ENCODE data around the gene ENDOU. TPM values are rescaled to one million over a fixed set of nuclear protein-coding genes. Genes with fewer than 3 reads are reported as not detected.

Gene ENDOU
- total RNA-seq, 5 donors from 2014 or later (not counting 1 experiment from before 2014, with no cell fraction given) = not detected

DNA sequence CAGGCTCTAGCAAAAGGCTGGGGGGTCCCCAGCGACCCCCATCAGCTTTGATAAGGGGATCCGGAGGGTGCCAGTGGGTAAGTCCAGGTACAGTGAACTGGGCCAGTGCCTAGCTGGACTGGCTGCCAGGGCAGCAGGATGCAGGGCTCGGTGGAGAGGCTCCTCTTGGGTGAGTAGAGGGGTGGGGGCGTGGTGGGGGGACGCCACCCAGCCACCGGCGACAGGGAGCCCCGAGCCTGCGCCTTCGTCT, 33.2 kb upstream of the ENDOU start:
- no peaks in the 10 kb centered on the region for H3K36me3 ChIP-seq (ENCODE audit: control insufficient read depth in 2 of 2, extremely low read depth in 1 of 2, insufficient read depth in 1 of 2, low read length in 1 of 2)
- H3K4me1 ChIP-seq (ENCODE audit: control insufficient read depth in 1 of 2, extremely low read depth in 1 of 2, insufficient read depth in 2 of 2, low read length in 2 of 2) = peaks cover 0 to 39% of the 10 kb centered on the region in 2 experiments
- no peak for DNase-seq
- peak overlapping the region; percentile 39 to 77 (median 59) for H3K4me3 Mint-ChIP-seq
- H3K36me3 Mint-ChIP-seq = no peaks in the 10 kb centered on the region
- ATAC-seq (replicated peaks in 1 of 4) = no peak
- WGBS (ENCODE audit: insufficient coverage) = 21% methylated on average over 4 of the region's 10 CpGs
- peaks cover 0 to 12% of the 10 kb centered on the region in 2 experiments for H3K27me3 ChIP-seq (replicated peaks in 1 of 2; ENCODE audit: control insufficient read depth in 2 of 2, extremely low read depth in 1 of 2, insufficient read depth in 2 of 2, low read length in 1 of 2)
- peak overlapping the region; percentile 58 to 68 for H3K4me3 ChIP-seq (ENCODE audit: control insufficient read depth in 1 of 2, extremely low read depth in 1 of 2, low read length in 1 of 2)
- no peak overlapping the region for H3K27ac Mint-ChIP-seq
- no peaks in the 10 kb centered on the region for H3K9me3 Mint-ChIP-seq
- no peak overlapping the region for H3K27ac ChIP-seq (ENCODE audit: low read length)
- CTCF ChIA-PET = interaction anchor here (0.6 to 5.1 kb wide), 8 partner anchors 9 to 332 kb away, joined by 3 to 34 read pairs (median 6); no protein-coding TSS in a partner anchor
- H3K9me3 ChIP-seq = no peaks in the 10 kb centered on the region
- no peaks in the 10 kb centered on the region for H3K27me3 Mint-ChIP-seq
- H3K4me1 Mint-ChIP-seq = peaks cover 24 to 35% (median 24%) of the 10 kb centered on the region in 3 donors
- POLR2A ChIA-PET = interaction anchor here (0.7 kb wide), 3 partner anchors 25 to 401 kb away, joined by 3 to 6 read pairs (median 5); no protein-coding TSS in a partner anchor

DNA sequence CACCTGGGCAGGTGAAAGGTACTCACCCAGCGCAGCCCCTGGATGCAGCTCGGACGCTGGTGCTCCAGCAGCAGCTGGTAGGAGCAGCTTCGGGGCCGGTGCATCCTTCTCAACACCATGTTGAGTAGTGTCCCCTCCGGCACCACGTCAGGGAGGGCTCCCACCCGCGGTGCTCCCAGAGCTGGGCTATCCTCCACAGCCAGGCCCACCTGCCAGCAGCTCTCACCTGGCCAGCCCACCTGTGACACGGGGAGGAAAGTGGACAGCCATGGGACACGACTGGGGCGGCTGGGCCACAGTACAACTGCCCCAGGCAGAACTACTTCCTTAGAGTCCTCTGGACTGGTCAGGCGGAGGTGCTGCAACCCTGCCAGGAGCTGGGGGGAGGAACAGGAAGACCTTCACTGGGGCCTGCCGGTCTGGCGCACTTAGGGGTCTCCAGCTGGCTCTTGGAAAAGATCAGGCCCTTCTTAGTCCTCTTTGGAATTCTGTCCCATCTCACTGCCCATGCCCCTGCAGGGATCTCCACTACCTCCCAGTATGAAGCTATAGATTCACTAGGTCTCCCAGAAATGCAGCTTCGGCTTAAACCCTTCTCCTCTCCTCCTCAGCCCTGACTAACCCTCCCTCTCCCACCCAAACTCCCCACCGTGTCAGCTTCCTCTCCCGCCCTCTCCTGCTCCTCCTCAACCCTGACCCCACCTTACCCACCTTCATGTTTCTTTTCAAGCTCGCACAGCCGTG, 32.7 kb upstream of the ENDOU start:
- Histone ChIP-seq H3K27ac (ENCODE audit: low read length) (no peak overlapping the region), H3K4me1 (ENCODE audit: control insufficient read depth in 1 of 2, extremely low read depth in 1 of 2, insufficient read depth in 2 of 2, low read length in 2 of 2) (peaks cover 0 to 40% of the 10 kb centered on the region in 2 experiments), H3K9me3 (no peaks in the 10 kb centered on the region), H3K4me3 (ENCODE audit: control insufficient read depth in 1 of 2, extremely low read depth in 1 of 2, low read length in 1 of 2) (peak overlapping the region in 1 of 2 donors; percentile 58), H3K36me3 (ENCODE audit: control insufficient read depth in 2 of 2, extremely low read depth in 1 of 2, insufficient read depth in 1 of 2, low read length in 1 of 2) (no peaks in the 10 kb centered on the region), H3K27me3 (replicated peaks in 1 of 2; ENCODE audit: control insufficient read depth in 2 of 2, extremely low read depth in 1 of 2, insufficient read depth in 2 of 2, low read length in 1 of 2) (peaks cover 0 to 12% of the 10 kb centered on the region in 2 experiments)
- H3K9me3 Mint-ChIP-seq = no peaks in the 10 kb centered on the region
- H3K4me3 Mint-ChIP-seq = peak overlapping the region; percentile 39 to 77 (median 59)
- ChIA-PET POLR2A (interaction anchor here (0.5 to 0.7 kb wide), 6 partner anchors 25 to 402 kb away, joined by 3 to 13 read pairs (median 4); no protein-coding TSS in a partner anchor), CTCF (interaction anchor here (0.6 to 5.1 kb wide), 11 partner anchors 9 to 413 kb away, joined by 3 to 34 read pairs (median 5); no protein-coding TSS in a partner anchor)
- no peak overlapping the region for H3K27ac Mint-ChIP-seq
- peaks cover 24 to 35% (median 24%) of the 10 kb centered on the region in 3 donors for H3K4me1 Mint-ChIP-seq
- DNase-seq (no peak), ATAC-seq (replicated peaks in 1 of 4) (no peak)
- H3K36me3 Mint-ChIP-seq = no peaks in the 10 kb centered on the region
- 87% methylated on average over 18 of the region's 20 CpGs for WGBS (ENCODE audit: insufficient coverage)
- no peaks in the 10 kb centered on the region for H3K27me3 Mint-ChIP-seq

- POLR2A ChIA-PET = interaction anchor here in 1 of 2 donors (0.6 kb wide), 1 partner anchor 63 kb away, joined by 13 read pairs; no protein-coding TSS in a partner anchor
- Histone ChIP-seq H3K4me3 (ENCODE audit: control insufficient read depth in 1 of 2, extremely low read depth in 1 of 2, low read length in 1 of 2) (no peak overlapping the region), H3K36me3 (ENCODE audit: control insufficient read depth in 2 of 2, extremely low read depth in 1 of 2, insufficient read depth in 1 of 2, low read length in 1 of 2) (no peaks in the 10 kb centered on the region), H3K4me1 (ENCODE audit: control insufficient read depth in 1 of 2, extremely low read depth in 1 of 2, insufficient read depth in 2 of 2, low read length in 2 of 2) (peaks cover 0 to 40% of the 10 kb centered on the region in 2 experiments), H3K27me3 (replicated peaks in 1 of 2; ENCODE audit: control insufficient read depth in 2 of 2, extremely low read depth in 1 of 2, insufficient read depth in 2 of 2, low read length in 1 of 2) (peaks cover 0 to 12% of the 10 kb centered on the region in 2 experiments), H3K9me3 (no peaks in the 10 kb centered on the region), H3K27ac (ENCODE audit: low read length) (no peak overlapping the region)
- no peaks in the 10 kb centered on the region for H3K36me3 Mint-ChIP-seq
- H3K27ac Mint-ChIP-seq = peak overlapping the region; percentile 44 to 49
- peaks cover 24 to 35% (median 24%) of the 10 kb centered on the region in 3 donors for H3K4me1 Mint-ChIP-seq
- 48% methylated on average over 7 of the region's 7 CpGs for WGBS (ENCODE audit: insufficient coverage)
- no peaks in the 10 kb centered on the region for H3K9me3 Mint-ChIP-seq
- peak overlapping the region in 1 of 3 donors; percentile 77 for H3K4me3 Mint-ChIP-seq
- CTCF ChIA-PET = interaction anchor here (0.8 to 5.1 kb wide), 5 partner anchors 10 to 16 kb away, joined by 3 to 34 read pairs (median 6); no protein-coding TSS in a partner anchor
- DNase-seq = no peak
- ATAC-seq (replicated peaks in 1 of 4) = no peak
- H3K27me3 Mint-ChIP-seq = no peaks in the 10 kb centered on the region
Measured at GRCh38 chr12:47757364-47757839, 32.1 kb upstream of the ENDOU start.

DNA sequence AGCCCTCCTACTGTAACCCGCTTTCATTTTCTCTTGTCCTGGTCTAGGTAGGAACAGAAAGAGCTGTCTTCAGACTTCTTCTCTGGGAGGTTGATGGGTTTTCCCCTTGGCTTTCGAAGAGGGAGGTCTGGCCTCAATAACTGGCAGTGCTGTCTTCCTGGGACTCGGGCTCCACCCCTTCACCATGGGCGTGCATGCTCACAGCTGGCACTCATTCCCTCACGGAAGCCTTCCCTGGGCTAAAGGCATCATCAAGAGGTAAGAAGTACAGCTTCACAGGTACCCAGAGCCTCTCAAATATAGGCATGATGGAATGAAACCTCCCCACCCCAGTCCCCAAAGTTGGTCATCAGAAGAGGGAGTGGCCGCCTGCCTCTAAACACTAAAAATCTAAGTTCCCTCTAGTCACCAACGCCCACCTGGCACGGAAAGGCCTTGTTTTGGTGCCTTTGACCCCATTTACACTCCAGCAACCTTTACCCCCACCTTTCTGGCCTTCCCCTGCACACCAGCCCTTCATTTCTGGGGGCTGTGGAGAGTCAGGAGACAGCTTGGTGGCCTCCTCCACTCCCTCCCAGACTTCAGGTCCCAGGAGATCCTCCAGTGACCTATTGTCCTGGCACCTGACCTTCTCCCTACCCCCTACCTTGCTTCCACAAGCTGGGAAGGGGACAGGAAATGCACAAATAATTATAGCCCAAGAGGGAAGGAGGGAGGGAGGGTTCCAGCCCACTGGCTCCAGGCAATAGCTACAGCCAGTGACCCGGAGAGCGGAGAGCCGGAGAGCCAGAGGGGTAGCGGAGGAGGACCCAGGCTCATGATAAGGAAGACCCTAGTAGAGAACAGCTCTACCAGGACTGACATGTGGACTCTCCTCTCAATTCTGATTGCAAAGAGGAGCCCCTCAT, 30.6 kb upstream of the ENDOU start:
- H3K4me1 ChIP-seq (ENCODE audit: control insufficient read depth in 1 of 2, extremely low read depth in 1 of 2, insufficient read depth in 2 of 2, low read length in 2 of 2) = peaks cover 0 to 40% of the 10 kb centered on the region in 2 experiments
- H3K27me3 Mint-ChIP-seq = no peaks in the 10 kb centered on the region
- H3K36me3 Mint-ChIP-seq = no peaks in the 10 kb centered on the region
- H3K36me3 ChIP-seq (ENCODE audit: control insufficient read depth in 2 of 2, extremely low read depth in 1 of 2, insufficient read depth in 1 of 2, low read length in 1 of 2) = no peaks in the 10 kb centered on the region
- POLR2A ChIA-PET = interaction anchor here in 1 of 2 donors (0.5 to 0.7 kb wide), 2 partner anchors 11 to 18 kb away, joined by 3 read pairs; no protein-coding TSS in a partner anchor
- H3K27ac ChIP-seq (ENCODE audit: low read length) = no peak overlapping the region
- H3K9me3 ChIP-seq = no peaks in the 10 kb centered on the region
- H3K4me3 ChIP-seq (ENCODE audit: control insufficient read depth in 1 of 2, extremely low read depth in 1 of 2, low read length in 1 of 2) = no peak overlapping the region
- WGBS (ENCODE audit: insufficient coverage) = 94% methylated on average over 3 of the region's 12 CpGs
- peak overlapping the region; percentile 57 to 82 for H3K27ac Mint-ChIP-seq
- ATAC-seq (replicated peaks in 1 of 4) (no peak), DNase-seq (peak in 1 of 35 experiments; percentile 47)
- no peaks in the 10 kb centered on the region for H3K9me3 Mint-ChIP-seq
- peaks cover 24 to 35% (median 24%) of the 10 kb centered on the region in 3 donors for H3K4me1 Mint-ChIP-seq
- peak overlapping the region in 2 of 3 donors; percentile 3 to 14 for H3K4me3 Mint-ChIP-seq
- H3K27me3 ChIP-seq (replicated peaks in 1 of 2; ENCODE audit: control insufficient read depth in 2 of 2, extremely low read depth in 1 of 2, insufficient read depth in 2 of 2, low read length in 1 of 2) = peaks cover 0 to 10% of the 10 kb centered on the region in 2 experiments
- CTCF ChIA-PET = interaction anchor here (0.6 to 5.1 kb wide), 9 partner anchors 8 to 85 kb away, joined by 3 to 34 read pairs (median 3); no protein-coding TSS in a partner anchor

GRCh38 chr12:47754881-47755280, 29.6 kb upstream of the ENDOU start:
- ATAC-seq (replicated peaks in 1 of 4) = no peak
- H3K36me3 Mint-ChIP-seq = no peaks in the 10 kb centered on the region
- peak overlapping the region in 1 of 2 donors; percentile 82 for H3K27ac Mint-ChIP-seq
- Histone ChIP-seq H3K36me3 (ENCODE audit: control insufficient read depth in 2 of 2, extremely low read depth in 1 of 2, insufficient read depth in 1 of 2, low read length in 1 of 2) (no peaks in the 10 kb centered on the region), H3K9me3 (no peaks in the 10 kb centered on the region), H3K4me1 (ENCODE audit: control insufficient read depth in 1 of 2, extremely low read depth in 1 of 2, insufficient read depth in 2 of 2, low read length in 2 of 2) (peaks cover 0 to 40% of the 10 kb centered on the region in 2 experiments), H3K27ac (ENCODE audit: low read length) (no peak overlapping the region), H3K27me3 (replicated peaks in 1 of 2; ENCODE audit: control insufficient read depth in 2 of 2, extremely low read depth in 1 of 2, insufficient read depth in 2 of 2, low read length in 1 of 2) (peaks cover 0 to 14% of the 10 kb centered on the region in 2 experiments), H3K4me3 (ENCODE audit: control insufficient read depth in 1 of 2, extremely low read depth in 1 of 2, low read length in 1 of 2) (no peak overlapping the region)
- H3K4me3 Mint-ChIP-seq = no peak overlapping the region
- WGBS (ENCODE audit: insufficient coverage) = 80% methylated on average over 2 of the region's 3 CpGs
- H3K27me3 Mint-ChIP-seq = no peaks in the 10 kb centered on the region
- peaks cover 17 to 34% (median 24%) of the 10 kb centered on the region in 3 donors for H3K4me1 Mint-ChIP-seq
- DNase-seq = no peak
- H3K9me3 Mint-ChIP-seq = no peaks in the 10 kb centered on the region
- ChIA-PET POLR2A (no interaction called here), CTCF (interaction anchor here (0.7 to 5.1 kb wide), 5 partner anchors 11 to 24 kb away, joined by 3 to 34 read pairs (median 10); no protein-coding TSS in a partner anchor)

All from T-cell (primary cell).